ENCODE measurements around the gene CPLANE1.
"Not testable (repeated sequence)": the region's sequence is repeated elsewhere in the genome, so short reads cannot be mapped to it uniquely, and the experiment has no call there.

CPLANE1 gene

DNA sequence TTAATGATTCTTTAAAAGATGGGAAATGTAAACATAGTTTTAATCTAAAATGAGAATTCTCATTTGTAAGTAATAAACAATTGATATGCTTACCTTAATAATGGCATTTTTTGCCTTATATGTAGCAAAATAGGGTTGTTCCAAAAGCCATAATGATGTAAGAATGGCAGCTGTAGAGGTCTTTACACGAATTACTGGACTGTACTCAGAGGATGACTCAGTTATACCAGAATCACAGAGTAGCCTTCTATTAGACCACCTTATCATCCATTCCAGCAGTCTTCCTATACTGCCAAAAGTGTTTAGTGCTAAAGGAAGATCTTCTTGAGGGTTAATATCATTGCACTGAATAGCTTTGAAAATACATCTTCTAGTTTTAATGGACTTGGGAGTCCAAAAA is 66.5 kb downstream of the CPLANE1 start:
- Histone ChIP-seq H3K4me3 (ENCODE audit: low read depth, low read length) (no peak overlapping the region), H3K4me1 (ENCODE audit: control insufficient read depth, insufficient read depth, low read length) (no peaks in the 10 kb centered on the region), H3K36me3 (ENCODE audit: control insufficient read depth, insufficient read depth, low read length) (peaks cover 20% of the 10 kb centered on the region), H3K27me3 (ENCODE audit: control insufficient read depth, insufficient read depth, low read length) (no peaks in the 10 kb centered on the region), H3K9me3 (ENCODE audit: control insufficient read depth, insufficient read depth, low read length) (no peaks in the 10 kb centered on the region), H3K9ac (ENCODE audit: low read depth, low read length) (no peak overlapping the region), H3K27ac (ENCODE audit: low read depth, low read length) (no peak overlapping the region)

DNA sequence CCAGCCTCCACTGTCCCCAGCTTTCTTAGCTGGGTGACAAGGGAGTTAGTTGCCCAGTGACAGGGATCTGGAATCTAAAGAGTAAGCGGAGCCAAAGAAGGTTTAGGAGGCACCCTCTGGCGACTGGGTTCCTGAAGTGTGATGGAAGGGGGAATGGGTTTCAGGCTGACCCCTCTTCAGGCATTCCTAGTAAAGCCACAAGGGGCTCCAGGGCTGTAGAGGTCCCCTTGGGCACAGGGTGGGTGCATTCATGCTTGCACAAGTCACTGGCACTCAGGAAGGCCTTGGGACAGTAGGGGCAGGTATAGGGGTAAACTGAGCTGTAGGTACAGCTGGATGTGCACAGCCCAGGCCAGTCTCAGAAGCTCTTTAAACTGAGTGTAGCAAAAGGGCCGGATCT is 74.2 kb downstream of the CPLANE1 start:
- H3K4me3 ChIP-seq (ENCODE audit: low read depth, low read length), result no peak overlapping the region
- no peaks in the 10 kb centered on the region for H3K27me3 ChIP-seq (ENCODE audit: control insufficient read depth, insufficient read depth, low read length)
- H3K27ac ChIP-seq (ENCODE audit: low read depth, low read length), result no peak overlapping the region
- H3K9me3 ChIP-seq (ENCODE audit: control insufficient read depth, insufficient read depth, low read length), result no peaks in the 10 kb centered on the region
- no peaks in the 10 kb centered on the region for H3K4me1 ChIP-seq (ENCODE audit: control insufficient read depth, insufficient read depth, low read length)
- H3K36me3 ChIP-seq (ENCODE audit: control insufficient read depth, insufficient read depth, low read length), result peaks cover 35% of the 10 kb centered on the region
- H3K9ac ChIP-seq (ENCODE audit: low read depth, low read length), result no peak overlapping the region

DNA sequence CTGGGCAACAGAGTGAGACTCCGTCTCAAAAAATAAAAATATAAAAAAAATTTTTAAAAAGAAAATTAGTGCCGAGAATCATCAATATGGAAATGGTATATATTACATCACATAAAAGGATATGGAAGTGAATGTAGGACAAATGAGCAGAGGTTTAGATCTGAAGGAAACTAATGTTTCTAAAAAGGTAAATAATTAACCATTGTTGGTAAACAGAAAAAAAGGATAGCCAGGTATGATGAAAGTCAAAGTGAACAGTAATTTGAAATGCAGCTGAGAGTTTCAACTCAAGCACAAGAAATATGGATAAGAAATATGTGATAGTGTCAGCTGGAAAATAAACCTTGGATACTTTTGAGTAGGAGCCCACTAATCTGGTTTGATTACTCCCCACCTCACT is 76.2 kb downstream of the CPLANE1 start:
- H3K4me1 ChIP-seq (ENCODE audit: control insufficient read depth, insufficient read depth, low read length), result no peaks in the 10 kb centered on the region
- no peaks in the 10 kb centered on the region for H3K9me3 ChIP-seq (ENCODE audit: control insufficient read depth, insufficient read depth, low read length)
- H3K27me3 ChIP-seq (ENCODE audit: control insufficient read depth, insufficient read depth, low read length), result no peaks in the 10 kb centered on the region
- H3K4me3 ChIP-seq (ENCODE audit: low read depth, low read length), result no peak overlapping the region
- H3K27ac ChIP-seq (ENCODE audit: low read depth, low read length), result no peak overlapping the region
- peaks cover 41% of the 10 kb centered on the region for H3K36me3 ChIP-seq (ENCODE audit: control insufficient read depth, insufficient read depth, low read length)
- H3K9ac ChIP-seq (ENCODE audit: low read depth, low read length), result no peak overlapping the region

DNA sequence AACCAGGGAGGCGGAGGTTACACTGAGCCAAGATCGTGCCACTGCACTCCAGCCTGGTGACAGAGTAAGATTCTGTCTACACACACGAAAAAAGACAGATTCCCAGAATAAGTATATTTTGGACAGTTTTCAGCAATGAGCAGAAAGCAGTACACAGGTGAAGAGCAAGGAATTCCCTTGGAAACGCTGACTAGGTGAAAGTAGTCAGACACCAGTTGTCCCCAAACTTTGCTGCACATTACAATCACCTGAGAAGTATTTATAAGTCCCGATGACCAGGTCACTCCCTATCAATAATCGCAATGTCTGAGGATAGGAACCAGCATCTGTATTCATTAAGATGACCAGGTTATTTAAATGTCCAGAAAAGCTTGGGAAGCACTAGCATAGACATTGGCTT is 78.3 kb downstream of the CPLANE1 start:
- Histone ChIP-seq H3K36me3 (ENCODE audit: control insufficient read depth, insufficient read depth, low read length) (peaks cover 36% of the 10 kb centered on the region), H3K9me3 (ENCODE audit: control insufficient read depth, insufficient read depth, low read length) (no peaks in the 10 kb centered on the region), H3K4me3 (ENCODE audit: low read depth, low read length) (no peak overlapping the region), H3K27me3 (ENCODE audit: control insufficient read depth, insufficient read depth, low read length) (no peaks in the 10 kb centered on the region), H3K27ac (ENCODE audit: low read depth, low read length) (no peak overlapping the region), H3K9ac (ENCODE audit: low read depth, low read length) (no peak overlapping the region), H3K4me1 (ENCODE audit: control insufficient read depth, insufficient read depth, low read length) (no peaks in the 10 kb centered on the region)

DNA sequence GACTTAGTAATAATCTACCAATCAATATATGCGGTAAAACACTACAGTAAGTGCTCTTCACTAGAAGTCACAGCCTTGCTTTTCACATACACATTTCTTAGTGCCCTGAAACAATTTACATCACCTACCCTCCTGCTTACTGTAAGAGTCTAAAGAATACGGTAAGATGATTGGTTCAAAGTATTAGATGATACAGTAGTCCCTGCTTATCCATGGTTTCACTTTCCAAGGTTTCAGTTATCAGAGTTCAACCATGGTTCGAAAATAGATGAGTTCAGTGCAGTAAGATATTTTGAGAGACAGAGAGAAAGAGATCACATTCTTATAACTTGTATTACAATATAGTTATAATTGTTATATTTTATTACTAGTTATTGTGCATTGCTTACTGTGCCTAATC is 83.0 kb downstream of the CPLANE1 start:
- H3K27ac ChIP-seq (ENCODE audit: low read depth, low read length), result no peak overlapping the region
- no peaks in the 10 kb centered on the region for H3K9me3 ChIP-seq (ENCODE audit: control insufficient read depth, insufficient read depth, low read length)
- H3K27me3 ChIP-seq (ENCODE audit: control insufficient read depth, insufficient read depth, low read length), result no peaks in the 10 kb centered on the region
- H3K9ac ChIP-seq (ENCODE audit: low read depth, low read length), result no peak overlapping the region
- no peak overlapping the region for H3K4me3 ChIP-seq (ENCODE audit: low read depth, low read length)
- peaks cover 15% of the 10 kb centered on the region for H3K36me3 ChIP-seq (ENCODE audit: control insufficient read depth, insufficient read depth, low read length)
- H3K4me1 ChIP-seq (ENCODE audit: control insufficient read depth, insufficient read depth, low read length), result no peaks in the 10 kb centered on the region

DNA sequence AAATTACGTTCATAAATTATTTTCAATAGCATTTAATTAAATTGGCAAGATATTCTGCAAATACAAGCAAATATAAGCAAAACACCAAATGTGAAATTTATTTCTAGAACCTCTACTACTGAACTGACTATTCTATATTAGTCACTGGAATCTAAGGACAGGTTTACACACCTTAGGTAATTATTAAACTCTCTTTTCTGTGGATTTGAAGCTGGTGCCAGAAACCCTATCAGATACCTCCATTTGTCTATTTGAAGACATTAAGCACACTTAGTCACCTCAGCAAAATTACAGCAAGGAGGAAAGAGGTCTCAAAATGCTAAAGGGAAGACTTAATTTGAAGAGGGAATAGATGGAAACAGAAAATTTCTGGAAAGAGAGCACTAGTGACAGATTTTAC is 83.4 kb downstream of the CPLANE1 start:
- Histone ChIP-seq H3K4me3 (ENCODE audit: low read depth, low read length) (no peak overlapping the region), H3K27me3 (ENCODE audit: control insufficient read depth, insufficient read depth, low read length) (no peaks in the 10 kb centered on the region), H3K9ac (ENCODE audit: low read depth, low read length) (no peak overlapping the region), H3K36me3 (ENCODE audit: control insufficient read depth, insufficient read depth, low read length) (peaks cover 13% of the 10 kb centered on the region), H3K9me3 (ENCODE audit: control insufficient read depth, insufficient read depth, low read length) (no peaks in the 10 kb centered on the region), H3K4me1 (ENCODE audit: control insufficient read depth, insufficient read depth, low read length) (no peaks in the 10 kb centered on the region), H3K27ac (ENCODE audit: low read depth, low read length) (no peak overlapping the region)

DNA sequence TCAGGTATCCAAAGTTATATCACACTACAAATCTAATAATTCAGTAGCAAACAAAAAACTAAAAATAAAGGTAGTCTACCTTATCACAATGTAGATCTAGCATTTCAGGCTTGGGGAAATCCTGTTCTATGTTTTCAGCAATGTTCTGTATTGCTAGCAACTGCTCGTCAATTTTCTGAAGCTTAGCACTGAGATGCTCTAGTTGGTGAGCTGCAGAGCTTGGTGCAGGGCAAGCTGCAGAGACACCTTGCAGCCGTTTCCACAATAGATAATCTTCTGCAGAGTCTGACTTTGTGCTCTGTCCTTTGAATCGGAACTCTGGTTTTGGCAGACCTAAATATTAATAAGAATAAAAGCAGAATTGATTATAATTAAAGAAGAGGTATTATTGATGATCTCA is 95.5 kb downstream of the CPLANE1 start:
- Histone ChIP-seq H3K36me3 (ENCODE audit: control insufficient read depth, insufficient read depth, low read length) (no peaks in the 10 kb centered on the region), H3K9ac (ENCODE audit: low read depth, low read length) (no peak overlapping the region), H3K9me3 (ENCODE audit: control insufficient read depth, insufficient read depth, low read length) (no peaks in the 10 kb centered on the region), H3K27ac (ENCODE audit: low read depth, low read length) (no peak overlapping the region), H3K4me1 (ENCODE audit: control insufficient read depth, insufficient read depth, low read length) (no peaks in the 10 kb centered on the region), H3K4me3 (ENCODE audit: low read depth, low read length) (no peak overlapping the region), H3K27me3 (ENCODE audit: control insufficient read depth, insufficient read depth, low read length) (no peaks in the 10 kb centered on the region)

DNA sequence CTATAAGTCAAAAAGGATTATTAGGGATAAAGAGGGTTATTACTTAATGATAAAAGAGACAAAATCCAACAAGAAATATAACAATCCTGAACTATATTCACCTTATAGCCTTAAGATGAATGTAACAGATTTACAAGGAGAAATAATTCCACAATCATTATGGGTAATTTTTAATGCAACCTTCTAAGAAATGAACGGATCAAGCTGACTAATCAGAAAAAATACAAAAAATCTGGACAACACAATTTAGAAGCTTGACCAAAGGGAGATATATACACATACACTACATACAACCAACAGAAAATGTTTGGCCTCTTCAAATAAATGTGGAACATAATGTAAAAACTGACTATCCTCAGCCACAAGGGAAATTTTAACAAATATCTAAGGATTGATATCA is 102.3 kb downstream of the CPLANE1 start:
- Histone ChIP-seq H3K27ac (ENCODE audit: low read depth, low read length) (no peak overlapping the region), H3K4me3 (ENCODE audit: low read depth, low read length) (no peak overlapping the region), H3K9ac (ENCODE audit: low read depth, low read length) (no peak overlapping the region), H3K9me3 (ENCODE audit: control insufficient read depth, insufficient read depth, low read length) (peaks cover 4% of the 10 kb centered on the region), H3K4me1 (ENCODE audit: control insufficient read depth, insufficient read depth, low read length) (no peaks in the 10 kb centered on the region; the same call in 1 of the 2 replicates), H3K27me3 (ENCODE audit: control insufficient read depth, insufficient read depth, low read length) (no peaks in the 10 kb centered on the region), H3K36me3 (ENCODE audit: control insufficient read depth, insufficient read depth, low read length) (0 out of 2 replicates have a peak, but pooled peaks cover 4% of the 10 kb centered on the region)

DNA sequence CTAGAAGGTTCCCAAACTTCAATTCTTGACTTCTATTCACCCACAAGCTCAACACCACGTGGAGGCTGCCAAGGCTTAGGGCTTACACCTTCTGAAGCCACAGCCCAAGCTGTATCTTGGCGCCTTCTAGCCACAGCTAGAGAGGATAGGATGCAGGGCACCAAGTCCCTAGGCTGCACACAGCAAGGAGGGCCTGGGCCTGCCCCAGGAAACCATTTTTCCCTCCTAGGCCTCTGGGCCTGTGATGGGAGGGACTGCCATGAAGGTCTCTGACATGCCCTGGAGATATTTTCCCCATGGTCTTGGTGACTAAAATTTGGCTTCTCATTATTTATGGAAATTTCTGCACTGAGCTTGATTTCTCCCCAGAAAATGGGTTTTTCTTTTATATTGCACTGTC is 112.5 kb downstream of the CPLANE1 start:
- no peaks in the 10 kb centered on the region for H3K27me3 ChIP-seq (ENCODE audit: control insufficient read depth, insufficient read depth, low read length)
- H3K9me3 ChIP-seq (ENCODE audit: control insufficient read depth, insufficient read depth, low read length), result peaks cover 13% of the 10 kb centered on the region
- no peak overlapping the region for H3K4me3 ChIP-seq (ENCODE audit: low read depth, low read length)
- no peaks in the 10 kb centered on the region for H3K4me1 ChIP-seq (ENCODE audit: control insufficient read depth, insufficient read depth, low read length)
- H3K27ac ChIP-seq (ENCODE audit: low read depth, low read length), result no peak overlapping the region
- no peak overlapping the region for H3K9ac ChIP-seq (ENCODE audit: low read depth, low read length)
- H3K36me3 ChIP-seq (ENCODE audit: control insufficient read depth, insufficient read depth, low read length), result peaks cover 4% of the 10 kb centered on the region; the same call in 1 of the 2 replicates

DNA sequence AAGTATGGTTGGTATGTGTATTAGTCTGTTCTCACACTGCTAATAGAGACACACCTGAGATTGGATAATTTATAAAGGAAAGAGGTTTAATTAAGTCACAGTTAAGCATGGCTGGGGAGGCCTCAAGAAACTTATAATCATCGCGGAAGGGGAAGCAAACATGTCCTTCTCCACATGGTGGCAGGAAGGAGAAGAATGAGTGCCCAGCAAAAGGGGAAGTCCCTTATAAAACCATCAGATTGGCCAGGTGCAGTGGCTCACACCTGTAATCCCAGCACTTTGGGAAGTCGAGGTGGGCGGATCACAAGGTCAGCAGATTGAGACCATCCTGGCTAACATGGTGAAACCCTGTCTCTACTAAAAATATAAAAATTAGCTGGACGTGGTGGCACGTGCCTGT is 113.9 kb downstream of the CPLANE1 start:
- peaks cover 13% of the 10 kb centered on the region for H3K9me3 ChIP-seq (ENCODE audit: control insufficient read depth, insufficient read depth, low read length)
- not testable (repeated sequence) for H3K4me1 ChIP-seq (ENCODE audit: control insufficient read depth, insufficient read depth, low read length); H3K27me3 ChIP-seq (ENCODE audit: control insufficient read depth, insufficient read depth, low read length); H3K27ac ChIP-seq (ENCODE audit: low read depth, low read length); H3K9ac ChIP-seq (ENCODE audit: low read depth, low read length); H3K36me3 ChIP-seq (ENCODE audit: control insufficient read depth, insufficient read depth, low read length); H3K4me3 ChIP-seq (ENCODE audit: low read depth, low read length)

DNA sequence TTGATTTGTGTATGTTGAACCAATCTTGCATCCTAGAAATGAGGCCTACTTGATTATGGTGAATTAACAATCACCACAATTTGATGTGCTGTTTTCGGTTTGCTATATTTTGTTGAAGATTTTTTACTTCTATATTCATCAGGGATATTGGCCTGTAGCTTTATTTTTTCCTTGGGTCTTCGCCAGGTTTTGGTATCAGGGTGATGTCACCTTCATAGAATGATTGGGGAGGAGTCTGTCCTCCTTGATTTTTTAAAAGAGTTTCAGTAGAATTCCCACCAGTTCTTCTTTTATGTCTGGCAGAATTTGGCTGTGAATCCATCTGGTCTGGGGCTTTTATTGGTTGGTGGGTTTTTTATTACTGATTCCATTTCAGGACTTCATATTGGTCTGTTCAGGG is 115.2 kb downstream of the CPLANE1 start:
- H3K36me3 ChIP-seq (ENCODE audit: control insufficient read depth, insufficient read depth, low read length), result no peaks in the 10 kb centered on the region
- H3K27me3 ChIP-seq (ENCODE audit: control insufficient read depth, insufficient read depth, low read length), result no peaks in the 10 kb centered on the region
- H3K4me1 ChIP-seq (ENCODE audit: control insufficient read depth, insufficient read depth, low read length), result no peaks in the 10 kb centered on the region
- no peak overlapping the region for H3K4me3 ChIP-seq (ENCODE audit: low read depth, low read length)
- H3K27ac ChIP-seq (ENCODE audit: low read depth, low read length), result no peak overlapping the region
- peaks cover 13% of the 10 kb centered on the region for H3K9me3 ChIP-seq (ENCODE audit: control insufficient read depth, insufficient read depth, low read length)
- H3K9ac ChIP-seq (ENCODE audit: low read depth, low read length), result no peak overlapping the region

DNA sequence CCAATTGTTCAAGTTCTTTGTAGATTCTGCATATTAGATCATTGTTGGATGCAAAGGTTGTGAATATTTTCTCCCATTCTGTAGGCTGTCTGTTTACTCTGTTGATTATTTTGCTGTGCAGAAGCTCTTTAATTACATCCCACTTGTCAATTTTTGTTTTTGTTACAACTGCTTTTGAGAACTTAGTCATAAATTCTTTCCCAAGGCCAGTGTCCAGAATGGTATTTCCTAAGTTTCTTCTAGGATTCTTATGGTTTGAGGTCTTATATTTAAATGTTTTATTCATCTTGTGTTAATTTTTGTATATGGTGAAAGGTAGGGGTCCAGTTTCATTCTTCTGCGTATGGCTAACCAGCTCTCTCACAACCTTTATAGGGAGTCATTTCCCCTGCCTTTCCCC is 116.5 kb downstream of the CPLANE1 start:
- no peaks in the 10 kb centered on the region for H3K36me3 ChIP-seq (ENCODE audit: control insufficient read depth, insufficient read depth, low read length)
- H3K4me1 ChIP-seq (ENCODE audit: control insufficient read depth, insufficient read depth, low read length), result no peaks in the 10 kb centered on the region
- H3K9me3 ChIP-seq (ENCODE audit: control insufficient read depth, insufficient read depth, low read length), result peaks cover 13% of the 10 kb centered on the region
- H3K27me3 ChIP-seq (ENCODE audit: control insufficient read depth, insufficient read depth, low read length), result no peaks in the 10 kb centered on the region
- H3K27ac ChIP-seq (ENCODE audit: low read depth, low read length), result no peak overlapping the region
- H3K9ac ChIP-seq (ENCODE audit: low read depth, low read length), result no peak overlapping the region
- no peak overlapping the region for H3K4me3 ChIP-seq (ENCODE audit: low read depth, low read length)
